SK-N-SH (cell line): ENCODE measurements around the gene NSRP1.

Experiments
- EP300 ChIP-seq, 2 experiments: IDR thresholded peaks; 2 replicates each; pipeline versions ENCODE4 v1.4.0 to v1.6.1; 2012; ENCODE audit warnings: borderline replicate concordance in 1 of 2, low read depth in 1 of 2, low read length in 1 of 2
- POLR2AphosphoS5 ChIP-seq: IDR thresholded peaks from 2 replicates; pipeline ENCODE4 v1.6.1; 2012; ENCODE audit warnings: low read depth, low read length
- SIN3A ChIP-seq: IDR thresholded peaks from 2 replicates; pipeline ENCODE4 v1.6.1; 2012; ENCODE audit warnings: low read depth, mild to moderate bottlenecking, low read length, moderate library complexity, borderline replicate concordance
- TEAD4 ChIP-seq: IDR thresholded peaks from 2 replicates; pipeline ENCODE4 v1.4.0; 2012; ENCODE audit warnings: mild to moderate bottlenecking, borderline replicate concordance; ENCODE audit not compliant: insufficient read depth
- YY1 ChIP-seq: IDR thresholded peaks from 2 replicates; pipeline ENCODE4 v1.4.0; 2012; ENCODE audit warnings: low read depth, mild to moderate bottlenecking
- TF ChIP-seq, protein P1 (sequence below): fragments of 200-600 bp; sonication (generic); IDR thresholded peaks from 2 replicates; pipeline ENCODE4 v1.6.1; 2017; ENCODE audit warnings: antibody characterized with exemption, mild to moderate bottlenecking, moderate library complexity

DNA sequence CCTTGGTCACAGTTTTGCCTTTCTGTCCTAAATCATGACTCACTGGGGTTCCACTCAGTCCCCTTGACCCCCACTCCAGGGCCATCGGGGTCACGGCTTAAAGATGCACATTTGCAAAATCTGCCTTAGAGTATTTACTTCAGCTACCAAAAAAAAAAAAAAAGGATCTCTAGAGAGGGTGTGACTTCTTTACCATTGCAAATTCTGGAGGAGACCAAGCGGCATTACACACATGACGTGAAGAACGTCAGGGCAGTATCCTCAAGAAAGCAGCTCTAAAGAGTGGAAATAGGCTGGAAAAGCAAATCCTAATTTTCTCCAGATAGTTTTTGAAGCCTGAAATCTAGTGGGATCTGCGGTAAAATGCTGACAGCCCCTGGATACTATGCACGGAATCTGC is 93.3 kb downstream of the NSRP1 start:
- TF ChIP-seq, protein P1, sequence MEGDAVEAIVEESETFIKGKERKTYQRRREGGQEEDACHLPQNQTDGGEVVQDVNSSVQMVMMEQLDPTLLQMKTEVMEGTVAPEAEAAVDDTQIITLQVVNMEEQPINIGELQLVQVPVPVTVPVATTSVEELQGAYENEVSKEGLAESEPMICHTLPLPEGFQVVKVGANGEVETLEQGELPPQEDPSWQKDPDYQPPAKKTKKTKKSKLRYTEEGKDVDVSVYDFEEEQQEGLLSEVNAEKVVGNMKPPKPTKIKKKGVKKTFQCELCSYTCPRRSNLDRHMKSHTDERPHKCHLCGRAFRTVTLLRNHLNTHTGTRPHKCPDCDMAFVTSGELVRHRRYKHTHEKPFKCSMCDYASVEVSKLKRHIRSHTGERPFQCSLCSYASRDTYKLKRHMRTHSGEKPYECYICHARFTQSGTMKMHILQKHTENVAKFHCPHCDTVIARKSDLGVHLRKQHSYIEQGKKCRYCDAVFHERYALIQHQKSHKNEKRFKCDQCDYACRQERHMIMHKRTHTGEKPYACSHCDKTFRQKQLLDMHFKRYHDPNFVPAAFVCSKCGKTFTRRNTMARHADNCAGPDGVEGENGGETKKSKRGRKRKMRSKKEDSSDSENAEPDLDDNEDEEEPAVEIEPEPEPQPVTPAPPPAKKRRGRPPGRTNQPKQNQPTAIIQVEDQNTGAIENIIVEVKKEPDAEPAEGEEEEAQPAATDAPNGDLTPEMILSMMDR = no peak
- no peak for TF ChIP-seq SIN3A
- no peak for TF ChIP-seq YY1
- no peak for TF ChIP-seq TEAD4
- TF ChIP-seq EP300 (IDR thresholded peaks at IDR 0.05; ENCODE audit: borderline replicate concordance in 1 of 2, low read depth in 1 of 2, low read length in 1 of 2) = no peak
- no peak for TF ChIP-seq POLR2AphosphoS5
